Measurements from ENCODE around the gene ZNF774.

- no peak for TF ChIP-seq CTCF (tag by site-specific recombination; IDR thresholded peaks at IDR 0.05)
- no peak for TF ChIP-seq ZBTB7A (tag by site-specific recombination; IDR thresholded peaks at IDR 0.05; ENCODE audit: low read depth)
- no peak for TF ChIP-seq ZNF133 (tag by site-specific recombination; IDR thresholded peaks at IDR 0.05)
- TF ChIP-seq SETDB1 (IDR thresholded peaks at IDR 0.05; ENCODE audit: insufficient read length, low read length), result no peak
- TF ChIP-seq ZNF510 (tag by site-specific recombination; IDR thresholded peaks at IDR 0.05; ENCODE audit: insufficient replicate concordance), result no peak
- TF ChIP-seq ZNF184 (tag by site-specific recombination; IDR thresholded peaks at IDR 0.05), result no peak
- TF ChIP-seq ZNF23 (tag by site-specific recombination; IDR thresholded peaks at IDR 0.05; ENCODE audit: borderline replicate concordance), result no peak
- no peak for TF ChIP-seq ZNF548 (tag by site-specific recombination; IDR thresholded peaks at IDR 0.05)
- TF ChIP-seq ZNF274 (IDR thresholded peaks at IDR 0.05; ENCODE audit: low read length), result no peak
- no peak for TF ChIP-seq ZNF274 (tag by site-specific recombination; IDR thresholded peaks at IDR 0.05; ENCODE audit: borderline replicate concordance)
- TF ChIP-seq REPIN1 (tag by site-specific recombination; IDR thresholded peaks at IDR 0.05; ENCODE audit: low read depth), result no peak
- no peak for TF ChIP-seq ZNF654 (tag by site-specific recombination; IDR thresholded peaks at IDR 0.05; ENCODE audit: low read depth)
- no peak for TF ChIP-seq ZBTB8A (tag by site-specific recombination; IDR thresholded peaks at IDR 0.05)
These were observed 36.7 kb upstream of the ZNF774 start for GRCh38 chr15:90315278-90315982.
